HL-60 (cell line): ENCODE data around the gene DNAH5.

Experiments used
- GABPA ChIP-seq: IDR thresholded peaks from 2 replicates; pipeline ENCODE4 v1.6.1; 2012; ENCODE audit warnings: low read depth
- POLR2AphosphoS5 ChIP-seq: IDR thresholded peaks from 2 replicates; pipeline ENCODE4 v1.6.1; 2012; ENCODE audit warnings: low read depth
- SPI1 ChIP-seq: IDR thresholded peaks from 2 replicates; pipeline ENCODE4 v1.6.1; 2012; ENCODE audit warnings: low read depth, mild to moderate bottlenecking, borderline replicate concordance
- TF ChIP-seq, protein P1 (sequence below): IDR thresholded peaks from one replicate; pipeline ENCODE4 v1.5.1; 2011; ENCODE audit warnings: low read length, control low read depth, inconsistent platforms; ENCODE audit not compliant: insufficient read depth

DNA sequence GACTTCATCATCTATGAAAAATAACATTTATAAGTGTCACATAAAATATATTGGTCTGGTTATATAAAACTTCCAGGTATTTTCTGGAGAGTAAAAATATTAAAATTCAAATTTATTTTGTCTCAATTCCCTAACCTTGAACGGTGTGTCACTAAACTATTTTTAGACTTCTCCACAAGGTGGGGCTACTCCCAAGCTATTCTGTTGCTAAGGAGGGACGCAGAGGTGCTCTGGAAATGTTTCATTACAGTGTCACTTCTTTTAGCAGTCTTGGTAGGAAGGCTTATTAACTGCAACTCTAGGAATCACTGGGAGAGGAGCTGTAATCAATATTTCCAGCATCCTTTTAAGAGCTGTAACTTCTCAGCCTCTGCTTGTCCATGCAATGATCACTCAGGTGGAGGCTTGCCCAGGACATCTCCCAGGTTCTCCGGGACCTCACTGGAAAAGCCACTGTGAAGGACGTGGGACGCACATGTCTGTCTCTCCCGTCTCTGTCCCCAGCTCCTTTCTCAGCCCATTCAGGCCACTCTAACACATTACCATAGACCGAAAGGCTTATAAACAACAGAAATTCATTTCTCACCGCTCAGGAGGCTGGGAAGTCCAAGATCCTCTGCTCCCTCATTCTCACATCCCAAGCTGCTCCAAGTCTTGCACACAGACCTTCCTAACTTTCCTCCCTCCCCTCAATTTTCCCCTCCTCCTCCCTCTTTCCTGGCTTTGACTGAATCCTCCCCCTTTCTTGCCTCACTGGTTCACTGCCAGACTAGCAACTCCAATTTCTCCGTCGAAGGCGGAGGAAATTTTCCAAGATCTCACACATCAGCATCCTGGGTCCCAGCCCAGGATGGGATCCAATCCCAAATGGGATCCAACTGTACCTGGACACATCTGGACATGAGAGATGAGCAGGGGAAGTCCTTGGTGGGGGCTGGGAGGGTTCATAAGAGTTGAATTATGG is 32.7 kb upstream of the DNAH5 start:
- TF ChIP-seq, protein P1, sequence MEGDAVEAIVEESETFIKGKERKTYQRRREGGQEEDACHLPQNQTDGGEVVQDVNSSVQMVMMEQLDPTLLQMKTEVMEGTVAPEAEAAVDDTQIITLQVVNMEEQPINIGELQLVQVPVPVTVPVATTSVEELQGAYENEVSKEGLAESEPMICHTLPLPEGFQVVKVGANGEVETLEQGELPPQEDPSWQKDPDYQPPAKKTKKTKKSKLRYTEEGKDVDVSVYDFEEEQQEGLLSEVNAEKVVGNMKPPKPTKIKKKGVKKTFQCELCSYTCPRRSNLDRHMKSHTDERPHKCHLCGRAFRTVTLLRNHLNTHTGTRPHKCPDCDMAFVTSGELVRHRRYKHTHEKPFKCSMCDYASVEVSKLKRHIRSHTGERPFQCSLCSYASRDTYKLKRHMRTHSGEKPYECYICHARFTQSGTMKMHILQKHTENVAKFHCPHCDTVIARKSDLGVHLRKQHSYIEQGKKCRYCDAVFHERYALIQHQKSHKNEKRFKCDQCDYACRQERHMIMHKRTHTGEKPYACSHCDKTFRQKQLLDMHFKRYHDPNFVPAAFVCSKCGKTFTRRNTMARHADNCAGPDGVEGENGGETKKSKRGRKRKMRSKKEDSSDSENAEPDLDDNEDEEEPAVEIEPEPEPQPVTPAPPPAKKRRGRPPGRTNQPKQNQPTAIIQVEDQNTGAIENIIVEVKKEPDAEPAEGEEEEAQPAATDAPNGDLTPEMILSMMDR, result no peak
- TF ChIP-seq POLR2AphosphoS5 (no peak), GABPA (no peak), SPI1 (no peak)
